Measurements from ENCODE around the gene TM4SF4. TPM values are rescaled to one million over a fixed set of nuclear protein-coding genes. Genes with fewer than 3 reads are reported as not detected.

The TM4SF4 gene
- total RNA-seq, 2 donors from 2014 or later: 1.1 to 4.5 TPM

- intact Hi-C loops (cut with DNase I): no loop called here
- Histone ChIP-seq H3K27ac (no peak overlapping the region), H3K27me3 (no peaks in the 10 kb centered on the region), H3K9ac (ENCODE audit: low read depth in 2 of 2, low read length in 2 of 2) (no peak overlapping the region), H3K4me1 (no peaks in the 10 kb centered on the region), H3K9me3 (no peaks in the 10 kb centered on the region), H3K4me3 (no peak overlapping the region), H3K36me3 (no peaks in the 10 kb centered on the region)
- no peak for DNase-seq
- TF ChIP-seq, protein P1, sequence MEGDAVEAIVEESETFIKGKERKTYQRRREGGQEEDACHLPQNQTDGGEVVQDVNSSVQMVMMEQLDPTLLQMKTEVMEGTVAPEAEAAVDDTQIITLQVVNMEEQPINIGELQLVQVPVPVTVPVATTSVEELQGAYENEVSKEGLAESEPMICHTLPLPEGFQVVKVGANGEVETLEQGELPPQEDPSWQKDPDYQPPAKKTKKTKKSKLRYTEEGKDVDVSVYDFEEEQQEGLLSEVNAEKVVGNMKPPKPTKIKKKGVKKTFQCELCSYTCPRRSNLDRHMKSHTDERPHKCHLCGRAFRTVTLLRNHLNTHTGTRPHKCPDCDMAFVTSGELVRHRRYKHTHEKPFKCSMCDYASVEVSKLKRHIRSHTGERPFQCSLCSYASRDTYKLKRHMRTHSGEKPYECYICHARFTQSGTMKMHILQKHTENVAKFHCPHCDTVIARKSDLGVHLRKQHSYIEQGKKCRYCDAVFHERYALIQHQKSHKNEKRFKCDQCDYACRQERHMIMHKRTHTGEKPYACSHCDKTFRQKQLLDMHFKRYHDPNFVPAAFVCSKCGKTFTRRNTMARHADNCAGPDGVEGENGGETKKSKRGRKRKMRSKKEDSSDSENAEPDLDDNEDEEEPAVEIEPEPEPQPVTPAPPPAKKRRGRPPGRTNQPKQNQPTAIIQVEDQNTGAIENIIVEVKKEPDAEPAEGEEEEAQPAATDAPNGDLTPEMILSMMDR (IDR thresholded peaks at IDR 0.05): no peak
Measured at GRCh38 chr3:149449182-149449581, 25.3 kb upstream of the TM4SF4 start.

DNA sequence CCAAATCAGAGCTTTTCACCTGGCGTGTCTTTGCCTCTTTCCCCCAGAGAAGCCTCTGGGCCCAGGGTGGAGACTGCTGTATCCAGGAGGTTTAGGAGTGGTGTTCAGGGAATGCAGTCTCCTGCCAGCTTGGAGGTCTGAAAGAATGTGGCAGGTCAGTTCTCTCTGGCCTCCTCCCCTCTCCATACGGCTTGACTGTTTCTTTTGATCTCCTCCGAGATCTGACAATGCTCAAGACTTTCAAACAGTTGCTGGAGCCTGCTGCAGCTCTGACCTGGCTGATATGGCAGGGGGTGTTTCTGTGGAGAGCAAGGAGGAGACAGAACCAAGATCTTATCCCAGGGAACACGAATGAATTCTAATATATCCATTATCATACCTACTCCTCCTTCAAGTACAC lies 24.7 kb upstream of the TM4SF4 start:
- TF ChIP-seq, protein P1 (IDR thresholded peaks at IDR 0.05): no peak
- Histone ChIP-seq H3K27ac (no peak overlapping the region), H3K27me3 (no peaks in the 10 kb centered on the region), H3K36me3 (no peaks in the 10 kb centered on the region), H3K9me3 (no peaks in the 10 kb centered on the region), H3K9ac (ENCODE audit: low read depth in 2 of 2, low read length in 2 of 2) (no peak overlapping the region), H3K4me3 (no peak overlapping the region), H3K4me1 (no peaks in the 10 kb centered on the region)
- no peak for DNase-seq
- intact Hi-C loops (cut with DNase I): no loop called here

GRCh38 chr3:149450281-149450680 lies 24.2 kb upstream of the TM4SF4 start:
- Histone ChIP-seq H3K9ac (ENCODE audit: low read depth in 2 of 2, low read length in 2 of 2) (no peak overlapping the region), H3K27ac (no peak overlapping the region), H3K4me1 (no peaks in the 10 kb centered on the region), H3K36me3 (no peaks in the 10 kb centered on the region), H3K27me3 (no peaks in the 10 kb centered on the region), H3K9me3 (no peaks in the 10 kb centered on the region), H3K4me3 (no peak overlapping the region)
- TF ChIP-seq, protein P1 (IDR thresholded peaks at IDR 0.05): no peak
- intact Hi-C loops (cut with DNase I): no loop called here
- DNase-seq: no peak

DNA sequence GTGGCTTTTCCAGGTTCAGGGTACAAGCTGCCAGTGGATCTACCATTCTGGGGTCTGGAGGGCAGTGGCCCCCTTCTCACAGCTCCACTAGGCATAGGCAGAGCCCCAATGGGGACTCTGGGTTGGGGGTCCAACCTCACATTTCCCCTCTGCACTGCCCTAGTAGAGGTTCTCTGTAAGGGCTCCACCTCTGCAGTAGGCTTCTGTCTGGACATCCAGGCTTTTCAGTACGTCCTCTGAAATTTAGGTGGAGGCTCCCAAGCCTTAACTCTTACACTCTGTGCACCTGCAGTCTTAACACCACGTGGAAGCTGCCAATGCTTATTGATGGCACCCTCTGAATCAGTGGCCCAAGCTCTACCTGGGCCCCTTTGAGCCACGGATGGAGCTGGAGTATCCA lies 22.5 kb upstream of the TM4SF4 start:
- Histone ChIP-seq H3K27ac (no peak overlapping the region), H3K36me3 (no peaks in the 10 kb centered on the region), H3K9ac (ENCODE audit: low read depth in 2 of 2, low read length in 2 of 2) (no peak overlapping the region), H3K9me3 (no peaks in the 10 kb centered on the region), H3K4me3 (no peak overlapping the region), H3K4me1 (no peaks in the 10 kb centered on the region), H3K27me3 (no peaks in the 10 kb centered on the region)
- intact Hi-C loops (cut with DNase I): no loop called here
- DNase-seq: no peak
- TF ChIP-seq, protein P1 (IDR thresholded peaks at IDR 0.05): no peak

GRCh38 chr3:149453140-149453805 lies 21.2 kb upstream of the TM4SF4 start:
- no peaks in the 10 kb centered on the region for H3K36me3 ChIP-seq
- no peak overlapping the region for H3K4me3 ChIP-seq
- H3K27ac ChIP-seq: no peak overlapping the region
- H3K4me1 ChIP-seq: no peaks in the 10 kb centered on the region
- TF ChIP-seq, protein P1 (IDR thresholded peaks at IDR 0.05): no peak
- H3K27me3 ChIP-seq: no peaks in the 10 kb centered on the region
- H3K9me3 ChIP-seq: no peaks in the 10 kb centered on the region
- intact Hi-C loops (cut with DNase I): no loop called here
- no peak overlapping the region for H3K9ac ChIP-seq (ENCODE audit: low read depth in 2 of 2, low read length in 2 of 2)
- no peak for DNase-seq
